Right ventricle myocardium superior (tissue), 1 donor: ENCODE measurements around the gene C3orf22. TPM values are rescaled to one million over a fixed set of nuclear protein-coding genes. Genes with fewer than 3 reads are reported as not detected.

ENCODE experiments used
- ATAC-seq: fragments of 200-7000 bp; cut with Tn5 transposase; one replicate; pipeline ENCODE4 v1.9.1; 2020; ENCODE audit warnings: mild to moderate bottlenecking; ENCODE audit not compliant: poor library complexity
- DNase-seq: peaks from one replicate; pipeline ENCODE4 v3.0.0-alpha.2; 2020
- intact Hi-C: fragments of 100-400 bp; cut with DNase I; formaldehyde crosslinking; loops from one replicate; pipeline ENCODE4 v1.11.2; 2022
- total RNA-seq: library from RNA; stranded (reverse); fragmentation: NEBNext Ultra II Directional; extraction: Animal tissue kit (Norgen Biotek cat#: 25700); gene quantifications from one replicate; pipeline ENCODE4 v1.2.1, GENCODE V29; 2021
- donor health status: DM: no; HTN: yes; CAD: no; lungs with severe emphysema.

C3orf22 gene
- total RNA-seq, 1 donor from 2014 or later, result not detected

- ATAC-seq (no peak), DNase-seq (no peak)
- intact Hi-C loops, result no loop called here
These were observed 4.1 kb upstream of the C3orf22 start for GRCh38 chr3:126562737-126563276.

GRCh38 chr3:126557761-126558160 lies 971 bp downstream of the C3orf22 start:
- ATAC-seq, result no peak

GRCh38 chr3:126557415-126557745 lies 1.4 kb downstream of the C3orf22 start:
- DNase-seq, result no peak
- no peak for ATAC-seq
- intact Hi-C loops, result no loop called here

More at GRCh38 chr3:126557761-126558160, 971 bp downstream of the C3orf22 start:
- DNase-seq, result no peak
- intact Hi-C loops, result no loop called here

GRCh38 chr3:126556637-126557414 lies 1.9 kb downstream of the C3orf22 start:
- no peak for DNase-seq
- ATAC-seq, result no peak
- intact Hi-C loops, result no loop called here

- ATAC-seq (no peak), DNase-seq (no peak)
- intact Hi-C loops, result no loop called here
These were observed 2.7 kb downstream of the C3orf22 start for GRCh38 chr3:126555795-126556636.

GRCh38 chr3:126554560-126555525 lies 3.9 kb downstream of the C3orf22 start:
- no peak for DNase-seq
- ATAC-seq, result no peak

GRCh38 chr3:126553284-126554084 lies 5.2 kb downstream of the C3orf22 start:
- intact Hi-C loops, result no loop called here
- DNase-seq (no peak), ATAC-seq (no peak)

More at GRCh38 chr3:126554560-126555525, 3.9 kb downstream of the C3orf22 start:
- intact Hi-C loops, result no loop called here

GRCh38 chr3:126552688-126553283 lies 5.9 kb downstream of the C3orf22 start:
- no peak for DNase-seq
- intact Hi-C loops, result no loop called here
- ATAC-seq, result no peak

GRCh38 chr3:126551839-126552687 lies 6.7 kb downstream of the C3orf22 start:
- no peak for ATAC-seq
- DNase-seq, result no peak
- intact Hi-C loops, result no loop called here

GRCh38 chr3:126551121-126551838 lies 7.5 kb downstream of the C3orf22 start:
- ATAC-seq, result peak; percentile 83
- no peak for DNase-seq
- intact Hi-C loops, result no loop called here

GRCh38 chr3:126550488-126551051 lies 8.2 kb downstream of the C3orf22 start:
- intact Hi-C loops, result no loop called here
- ATAC-seq (no peak), DNase-seq (no peak)

GRCh38 chr3:126549861-126550487 lies 8.8 kb downstream of the C3orf22 start:
- ATAC-seq, result peak; percentile 28
- intact Hi-C loops, result no loop called here
- DNase-seq, result no peak

GRCh38 chr3:126548556-126549466 lies 9.9 kb downstream of the C3orf22 start:
- intact Hi-C loops, result no loop called here
- DNase-seq, result peak; percentile 32
- ATAC-seq, result no peak

- intact Hi-C loops, result no loop called here
- no peak for ATAC-seq
- DNase-seq, result no peak
These were observed 11.0 kb downstream of the C3orf22 start for GRCh38 chr3:126547721-126548120.
